PC-3 (cell line): ENCODE results near the gene MED15.

Experiments used
- CTCF ChIP-seq: fragments of 300-600 bp; sonication (generic); conservative IDR thresholded peaks from 2 replicates; pipeline ENCODE4 v1.5.1; 2017; ENCODE audit warnings: antibody characterized with exemption, low read depth, mild to moderate bottlenecking, low read length
- EZH2 ChIP-seq: fragments of 300-600 bp; sonication (generic); IDR thresholded peaks from one replicate; pipeline ENCODE4 v1.6.1; 2017; ENCODE audit warnings: antibody characterized with exemption, mild to moderate bottlenecking, low read length; ENCODE audit not compliant: unreplicated experiment
- EZH2phosphoT487 ChIP-seq: fragments of 300-600 bp; sonication (generic); IDR thresholded peaks from 2 replicates; pipeline ENCODE4 v1.6.1; 2018; ENCODE audit warnings: mild to moderate bottlenecking, antibody characterized with exemption, low read length, borderline replicate concordance

DNA sequence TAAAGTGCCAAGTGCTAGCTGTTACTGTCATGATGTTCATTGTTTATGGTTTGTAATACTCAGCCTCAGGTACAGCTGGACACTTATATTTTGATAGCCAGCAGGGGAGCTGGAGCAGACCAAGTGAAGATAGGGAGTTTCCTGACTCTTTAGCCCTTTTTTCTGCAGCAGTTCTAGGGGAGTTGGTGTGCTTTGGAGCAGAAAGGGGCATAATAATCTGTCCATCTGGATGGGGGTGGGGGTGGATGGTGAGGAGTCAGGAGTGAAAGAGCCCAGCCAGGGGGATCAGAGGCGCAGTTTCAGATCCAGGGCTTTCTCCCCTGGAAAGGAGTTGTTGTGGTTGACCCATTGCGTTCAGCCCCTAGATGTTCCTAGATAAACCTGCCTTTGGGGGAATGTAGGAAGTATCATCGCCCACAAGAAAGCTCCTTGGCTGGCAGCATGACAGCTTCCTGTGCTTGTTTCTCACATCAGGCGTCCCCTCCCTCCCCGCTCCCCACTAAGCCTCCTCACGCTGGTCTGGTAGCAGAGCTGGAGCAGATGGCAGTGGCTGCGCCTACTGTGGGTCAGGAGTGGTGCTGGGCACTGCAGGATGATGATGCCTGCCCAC lies 41.9 kb downstream of the MED15 start:
- TF ChIP-seq CTCF (no peak), EZH2 (no peak), EZH2phosphoT487 (no peak)
